GM13977 (cell line): ENCODE data around the gene MED10.

Experiments used
- DNase-seq: peaks from one replicate; pipeline ENCODE4 v3.0.0; 2012; ENCODE audit warnings: low spot score
- CTCF ChIP-seq: IDR thresholded peaks from 2 replicates; pipeline ENCODE4 v1.5.1; 2012; ENCODE audit warnings: mild to moderate bottlenecking, control low read depth; ENCODE audit not compliant: insufficient read depth; ENCODE audit errors: extremely low read depth, missing control alignments
- in situ Hi-C: fragments of 300-500 bp; cut with MboI; formaldehyde crosslinking; loops from one replicate; pipeline ENCODE4 v1.12.0; 2022; ENCODE audit warnings: low sequenced_read_pairs, low pct_unique_long_range_greater_than_20kb, mixed read lengths, inconsistent platforms; ENCODE audit not compliant: unreplicated experiment

MED10 gene

GRCh38 chr5:6401410-6401809, 23.1 kb upstream of the MED10 start:
- in situ Hi-C loops: no loop called here
- no peak for TF ChIP-seq CTCF
- no peak for DNase-seq

GRCh38 chr5:6399980-6400910, 21.9 kb upstream of the MED10 start:
- TF ChIP-seq CTCF: no peak
- no peak for DNase-seq
- in situ Hi-C loops: no loop called here

GRCh38 chr5:6398570-6399230, 20.4 kb upstream of the MED10 start:
- DNase-seq: no peak
- in situ Hi-C loops: no loop called here

GRCh38 chr5:6397536-6398269, 19.4 kb upstream of the MED10 start:
- in situ Hi-C loops: no loop called here
- no peak for TF ChIP-seq CTCF
- no peak for DNase-seq

More at GRCh38 chr5:6398570-6399230, 20.4 kb upstream of the MED10 start:
- TF ChIP-seq CTCF: no peak

- TF ChIP-seq CTCF: no peak
- in situ Hi-C loops: no loop called here
- no peak for DNase-seq
Observed at GRCh38 chr5:6396836-6397535, 18.6 kb upstream of the MED10 start.

- DNase-seq: no peak
Observed at GRCh38 chr5:6396043-6396442, 17.7 kb upstream of the MED10 start.

More at GRCh38 chr5:6396043-6396442, 17.7 kb upstream of the MED10 start:
- TF ChIP-seq CTCF: no peak
- in situ Hi-C loops: no loop called here
